HepG2 (cell line): ENCODE data around the gene CPNE1. TPM values are rescaled to one million over a fixed set of nuclear protein-coding genes. Genes with fewer than 3 reads are reported as not detected.
A peak's percentile ranks its signal among the peaks of the same experiment; 100 is the strongest.

Experiments used
- AKAP8 ChIP-seq: sonication (generic); formaldehyde crosslinking; IDR thresholded peaks from 2 replicates; pipeline ENCODE4 v1.5.1; 2020; ENCODE audit warnings: mild to moderate bottlenecking, missing genetic modification reagents
- ARNTL ChIP-seq: sonication (generic); formaldehyde crosslinking; IDR thresholded peaks from 2 replicates; pipeline ENCODE4 v1.4.0; 2020; ENCODE audit warnings: mild to moderate bottlenecking, missing genetic modification reagents
- ATF1 ChIP-seq: IDR thresholded peaks from 2 replicates; pipeline ENCODE4 v1.6.1; 2016; ENCODE audit warnings: mild to moderate bottlenecking, control low read depth
- CENPX ChIP-seq: sonication (generic); formaldehyde crosslinking; IDR thresholded peaks from 2 replicates; pipeline ENCODE4 v1.9.0; 2021; ENCODE audit warnings: mild to moderate bottlenecking, missing genetic modification reagents, moderate library complexity
- CSRNP1 ChIP-seq: sonication (generic); formaldehyde crosslinking; IDR thresholded peaks from 2 replicates; pipeline ENCODE4 v1.8.1; 2023; ENCODE audit warnings: mild to moderate bottlenecking, missing genetic modification reagents
- EED ChIP-seq: sonication (generic); formaldehyde crosslinking; IDR thresholded peaks from 2 replicates; pipeline ENCODE4 v1.5.0; 2020; ENCODE audit warnings: mild to moderate bottlenecking, missing genetic modification reagents
- ELF3 ChIP-seq: IDR thresholded peaks from 2 replicates; pipeline ENCODE4 v1.6.1; 2016; ENCODE audit warnings: missing genetic modification reagents, missing compliant biosample characterization
- GZF1 ChIP-seq: sonication (generic); formaldehyde crosslinking; IDR thresholded peaks from 2 replicates; pipeline ENCODE4 v1.5.1; 2020; ENCODE audit warnings: mild to moderate bottlenecking, missing genetic modification reagents
- MED8 ChIP-seq: sonication (generic); formaldehyde crosslinking; IDR thresholded peaks from 2 replicates; pipeline ENCODE4 v1.8.1; 2023; ENCODE audit warnings: mild to moderate bottlenecking, missing genetic modification reagents; ENCODE audit not compliant: insufficient replicate concordance
- MEIS2 ChIP-seq: sonication (generic); formaldehyde crosslinking; IDR thresholded peaks from 2 replicates; pipeline ENCODE4 v1.9.0; 2021; ENCODE audit warnings: mild to moderate bottlenecking, missing genetic modification reagents
- MIXL1 ChIP-seq: IDR thresholded peaks from 2 replicates; pipeline ENCODE4 v1.6.1; 2016
- SALL1 ChIP-seq: sonication (generic); formaldehyde crosslinking; IDR thresholded peaks from 2 replicates; pipeline ENCODE4 v1.8.0; 2022; ENCODE audit warnings: mild to moderate bottlenecking, missing genetic modification reagents
- ZBTB38 ChIP-seq: sonication (generic); formaldehyde crosslinking; IDR thresholded peaks from 2 replicates; pipeline ENCODE4 v1.5.1; 2020; ENCODE audit warnings: mild to moderate bottlenecking, missing genetic modification reagents
- ZNF136 ChIP-seq: sonication (generic); formaldehyde crosslinking; IDR thresholded peaks from 2 replicates; pipeline ENCODE4 v1.8.1; 2022; ENCODE audit warnings: low read depth, mild to moderate bottlenecking, moderate library complexity, missing genetic modification reagents
- ZNF138 ChIP-seq: sonication (generic); formaldehyde crosslinking; IDR thresholded peaks from 2 replicates; pipeline ENCODE4 v1.5.0; 2020; ENCODE audit warnings: mild to moderate bottlenecking, low read depth, missing genetic modification reagents
- ZNF251 ChIP-seq: sonication (generic); formaldehyde crosslinking; IDR thresholded peaks from 2 replicates; pipeline ENCODE4 v1.9.0; 2021; ENCODE audit warnings: mild to moderate bottlenecking, missing genetic modification reagents
- ZNF337 ChIP-seq: sonication (generic); formaldehyde crosslinking; IDR thresholded peaks from 2 replicates; pipeline ENCODE4 v1.5.1; 2020; ENCODE audit warnings: missing genetic modification reagents, low read depth, mild to moderate bottlenecking, borderline replicate concordance
- ZNF556 ChIP-seq: sonication (generic); formaldehyde crosslinking; IDR thresholded peaks from 2 replicates; pipeline ENCODE4 v1.4.0; 2020; ENCODE audit warnings: mild to moderate bottlenecking, missing genetic modification reagents, borderline replicate concordance
- ZNF598 ChIP-seq: sonication (generic); formaldehyde crosslinking; IDR thresholded peaks from 2 replicates; pipeline ENCODE4 v1.5.1; 2020; ENCODE audit warnings: mild to moderate bottlenecking, missing genetic modification reagents, borderline replicate concordance
- ZNF605 ChIP-seq: sonication (generic); formaldehyde crosslinking; IDR thresholded peaks from 2 replicates; pipeline ENCODE4 v1.8.0; 2022; ENCODE audit warnings: mild to moderate bottlenecking, missing genetic modification reagents
- ZNF800 ChIP-seq: sonication (generic); formaldehyde crosslinking; IDR thresholded peaks from 2 replicates; pipeline ENCODE4 v1.4.0; 2020; ENCODE audit warnings: missing genetic modification reagents
- polyA plus RNA-seq, 8 experiments: library from polyadenylated mRNA; depleted of rRNA in 3 of 8; stranded (reverse) in 7 of 8; unstranded in 1 of 8; fragments of >200 nt; fragmentation: Illumina TruSeq in 4 of 8; extraction: Trizol in 4 of 8; gene quantifications; 2 replicates each; pipeline versions ENCODE4 v1.2.1 to v1.2.3, GENCODE V29; 2011 to 2016; ENCODE audit warnings: low read depth in 4 of 8, missing spikeins in 1 of 8, mixed read lengths in 1 of 8; ENCODE audit not compliant: insufficient read depth in 1 of 8
- total RNA-seq, 5 experiments: library from RNA; depleted of rRNA; stranded (reverse); fragments of >200 nt; fragmentation: Illumina TruSeq; extraction: Trizol; gene quantifications; 2 replicates each; pipeline ENCODE4 v1.2.3, GENCODE V29; 2016; ENCODE audit warnings: low read depth in 1 of 5
- TF ChIP-seq, protein P1 (sequence below): sonication (generic); formaldehyde crosslinking; IDR thresholded peaks from 2 replicates; pipeline ENCODE4 v1.4.0; 2020; ENCODE audit warnings: low read depth, missing genetic modification reagents

Gene CPNE1
- total and polyA plus RNA-seq, 2 of the 13 experiments (the other 11 are each of a cell fraction or from before 2014, with no cell fraction given): 408 to 431 TPM

- TF ChIP-seq ZBTB38 (CRISPR knock-in tag) (0 out of 2 replicates have a peak, but pooled peaks have one; percentile 0), GZF1 (CRISPR knock-in tag) (no peak), ZNF136 (CRISPR knock-in tag) (0 out of 2 replicates have a peak, but pooled peaks have one; percentile 61), AKAP8 (CRISPR knock-in tag) (0 out of 2 replicates have a peak, but pooled peaks have one; percentile 16), EED (CRISPR knock-in tag) (no peak), ARNTL (CRISPR knock-in tag) (no peak), ZNF800 (no peak), ZNF556 (CRISPR knock-in tag) (peak; percentile 6; the same call in 1 of the 2 replicates), MED8 (CRISPR knock-in tag) (peak; percentile 36), CENPX (CRISPR knock-in tag) (no peak), MEIS2 (CRISPR knock-in tag) (no peak), ZNF337 (0 out of 2 replicates have a peak, but pooled peaks have one; percentile 33), ZNF138 (CRISPR knock-in tag) (peak; percentile 65; the same call in 1 of the 2 replicates), ZNF598 (CRISPR knock-in tag) (peak; percentile 60; the same call in 1 of the 2 replicates), SALL1 (CRISPR knock-in tag) (peak; percentile 10; the same call in 1 of the 2 replicates), ATF1 (no peak), CSRNP1 (CRISPR knock-in tag) (peak; percentile 57; the same call in 1 of the 2 replicates), ELF3 (CRISPR knock-in tag) (0 out of 2 replicates have a peak, but pooled peaks have one; percentile 2), ZNF605 (CRISPR knock-in tag) (0 out of 2 replicates have a peak, but pooled peaks have one; percentile 44), MIXL1 (CRISPR knock-in tag) (peak; percentile 28), ZNF251 (CRISPR knock-in tag) (no peak)
- TF ChIP-seq, protein P1, sequence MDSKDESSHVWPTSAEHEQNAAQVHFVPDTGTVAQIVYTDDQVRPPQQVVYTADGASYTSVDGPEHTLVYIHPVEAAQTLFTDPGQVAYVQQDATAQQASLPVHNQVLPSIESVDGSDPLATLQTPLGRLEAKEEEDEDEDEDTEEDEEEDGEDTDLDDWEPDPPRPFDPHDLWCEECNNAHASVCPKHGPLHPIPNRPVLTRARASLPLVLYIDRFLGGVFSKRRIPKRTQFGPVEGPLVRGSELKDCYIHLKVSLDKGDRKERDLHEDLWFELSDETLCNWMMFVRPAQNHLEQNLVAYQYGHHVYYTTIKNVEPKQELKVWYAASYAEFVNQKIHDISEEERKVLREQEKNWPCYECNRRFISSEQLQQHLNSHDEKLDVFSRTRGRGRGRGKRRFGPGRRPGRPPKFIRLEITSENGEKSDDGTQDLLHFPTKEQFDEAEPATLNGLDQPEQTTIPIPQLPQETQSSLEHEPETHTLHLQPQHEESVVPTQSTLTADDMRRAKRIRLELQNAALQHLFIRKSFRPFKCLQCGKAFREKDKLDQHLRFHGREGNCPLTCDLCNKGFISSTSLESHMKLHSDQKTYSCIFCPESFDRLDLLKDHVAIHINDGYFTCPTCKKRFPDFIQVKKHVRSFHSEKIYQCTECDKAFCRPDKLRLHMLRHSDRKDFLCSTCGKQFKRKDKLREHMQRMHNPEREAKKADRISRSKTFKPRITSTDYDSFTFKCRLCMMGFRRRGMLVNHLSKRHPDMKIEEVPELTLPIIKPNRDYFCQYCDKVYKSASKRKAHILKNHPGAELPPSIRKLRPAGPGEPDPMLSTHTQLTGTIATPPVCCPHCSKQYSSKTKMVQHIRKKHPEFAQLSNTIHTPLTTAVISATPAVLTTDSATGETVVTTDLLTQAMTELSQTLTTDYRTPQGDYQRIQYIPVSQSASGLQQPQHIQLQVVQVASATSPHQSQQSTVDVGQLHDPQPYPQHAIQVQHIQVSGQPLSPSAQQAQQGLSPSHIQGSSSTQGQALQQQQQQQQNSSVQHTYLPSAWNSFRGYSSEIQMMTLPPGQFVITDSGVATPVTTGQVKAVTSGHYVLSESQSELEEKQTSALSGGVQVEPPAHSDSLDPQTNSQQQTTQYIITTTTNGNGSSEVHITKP (CRISPR knock-in tag): no peak
These were observed 36.0 kb upstream of the CPNE1 start (continued) for GRCh38 chr20:35700625-35701148.
